Measurements from ENCODE around the gene PILRB. TPM values are rescaled to one million over a fixed set of nuclear protein-coding genes. Genes with fewer than 3 reads are reported as not detected.

Gene PILRB
- total and polyA plus RNA-seq, 2 of the 13 experiments (the other 11 are each of a cell fraction or from before 2014, with no cell fraction given), result 16.6 to 33.8 TPM

DNA sequence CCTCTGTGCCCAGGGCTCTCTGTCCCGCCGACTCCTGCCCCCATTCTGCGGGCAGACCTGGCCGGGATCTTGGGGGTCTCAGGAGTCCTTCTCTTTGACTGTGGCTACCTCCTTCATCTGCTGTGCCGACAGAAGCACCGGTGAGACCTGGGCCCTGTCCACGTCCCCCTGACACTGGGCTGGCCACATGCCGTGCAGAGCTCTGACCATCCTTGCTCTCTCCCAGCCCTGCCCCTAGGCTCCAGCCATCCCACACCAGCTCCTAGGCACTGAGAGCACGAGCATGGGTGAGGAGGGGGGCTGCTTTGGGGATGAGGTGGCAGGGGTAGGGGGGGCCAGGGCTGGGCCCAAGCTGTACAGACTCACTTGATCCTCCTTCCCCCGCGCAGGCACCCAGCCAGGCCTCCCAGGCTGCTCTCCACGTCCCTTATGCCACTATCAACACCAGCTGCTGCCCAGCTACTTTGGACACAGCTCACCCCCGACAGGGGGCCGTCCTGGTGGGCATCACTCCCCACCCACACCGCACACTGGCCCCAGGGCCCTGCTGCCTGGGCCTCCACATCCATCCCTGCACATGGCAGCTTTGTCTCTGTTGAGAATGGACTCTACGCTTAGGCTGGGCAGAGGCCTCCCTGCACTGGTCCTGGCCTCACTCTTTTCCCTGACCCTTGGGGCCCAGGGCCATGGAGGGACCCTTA is 4.8 kb upstream of the PILRB start:
- DNase-seq (ENCODE audit: low spot score) (no peak), ATAC-seq (peak; percentile 7), FAIRE-seq (no peak)
- no peak overlapping the region for H3K27ac ChIP-seq (ENCODE audit: extremely low read length, insufficient read depth, low read length)
- TF ChIP-seq IKZF4 (CRISPR knock-in tag; IDR thresholded peaks at IDR 0.05; ENCODE audit: borderline replicate concordance, low read depth, not compliant biosample characterization), result no peak
- no peak for TF ChIP-seq HDAC1 (CRISPR knock-in tag; IDR thresholded peaks at IDR 0.05)
- TF ChIP-seq TRIM22 (IDR thresholded peaks at IDR 0.05), result no peak
- peak; percentile 23 for TF ChIP-seq AGO2 (optimal IDR thresholded peaks at IDR 0.05; ENCODE audit: low read depth, low read length)
- H3K4me3 ChIP-seq (replicated peaks in 1 of 3; ENCODE audit: insufficient read depth in 1 of 3, low read depth in 2 of 3, low read length in 3 of 3), result no peak overlapping the region
- H2AFZ ChIP-seq (ENCODE audit: low read length), result no peak overlapping the region
- no peaks in the 10 kb centered on the region for H3K79me2 ChIP-seq (ENCODE audit: insufficient read depth, low read length)
- H3K27me3 ChIP-seq (ENCODE audit: control insufficient read depth in 1 of 2, insufficient read depth in 2 of 2, low read length in 2 of 2), result no peaks in the 10 kb centered on the region; a peak in 1 of 5 replicates
- no peak overlapping the region for H3K9ac ChIP-seq (ENCODE audit: insufficient read depth, low read depth, low read length)
- ChIA-PET CTCF (ENCODE audit: low intra/inter-chr PET ratio, low total read pairs) (no interaction called here), POLR2A (no interaction called here)
- BruUV-seq (replicated peaks), result no TSS peak
- no peaks in the 10 kb centered on the region for H3K9me3 ChIP-seq (ENCODE audit: low read length)
- intact Hi-C loops (cut with micrococcal nuclease; ENCODE audit: unreplicated experiment) (no loop called here), in situ Hi-C loops (cut with HindIII; ENCODE audit: extremely low pct_ligation_motif_present, low pct_unique_long_range_greater_than_20kb) (no loop called here)
- H3K4me2 ChIP-seq (ENCODE audit: low read depth, low read length), result no peak overlapping the region
- WGBS (ENCODE audit: low lambda C conversion rate), result 98% methylated on average over 15 of the region's 16 CpGs
- H3K4me1 ChIP-seq (ENCODE audit: insufficient read depth, low read length), result no peaks in the 10 kb centered on the region
- peaks cover 27 to 79% of the 10 kb centered on the region in 2 experiments for H3K36me3 ChIP-seq (replicated peaks in 1 of 2; ENCODE audit: control insufficient read depth in 1 of 2, insufficient read depth in 2 of 2, low read length in 2 of 2)
- no peaks in the 10 kb centered on the region for H4K20me1 ChIP-seq (ENCODE audit: insufficient read depth, low read length)

- no TSS peak for BruUV-seq (replicated peaks)
- Histone ChIP-seq H3K9ac (ENCODE audit: insufficient read depth, low read depth, low read length) (no peak overlapping the region), H2AFZ (ENCODE audit: low read length) (no peak overlapping the region), H3K27ac (ENCODE audit: extremely low read length, insufficient read depth, low read length) (no peak overlapping the region), H3K9me3 (ENCODE audit: low read length) (no peaks in the 10 kb centered on the region), H4K20me1 (ENCODE audit: insufficient read depth, low read length) (no peaks in the 10 kb centered on the region), H3K4me2 (ENCODE audit: low read depth, low read length) (no peak overlapping the region), H3K27me3 (ENCODE audit: control insufficient read depth in 1 of 2, insufficient read depth in 2 of 2, low read length in 2 of 2) (no peaks in the 10 kb centered on the region; a peak in 1 of 5 replicates), H3K4me1 (ENCODE audit: insufficient read depth, low read length) (no peaks in the 10 kb centered on the region), H3K79me2 (ENCODE audit: insufficient read depth, low read length) (no peaks in the 10 kb centered on the region), H3K4me3 (replicated peaks in 1 of 3; ENCODE audit: insufficient read depth in 1 of 3, low read depth in 2 of 3, low read length in 3 of 3) (no peak overlapping the region), H3K36me3 (replicated peaks in 1 of 2; ENCODE audit: control insufficient read depth in 1 of 2, insufficient read depth in 2 of 2, low read length in 2 of 2) (peaks cover 32 to 80% of the 10 kb centered on the region in 2 experiments)
- POLR2A ChIA-PET, result no interaction called here
- intact Hi-C loops (cut with micrococcal nuclease; ENCODE audit: unreplicated experiment), result no loop called here
- ATAC-seq (no peak), DNase-seq (ENCODE audit: low spot score) (no peak), FAIRE-seq (no peak)
- no CpG with 5 or more reads among the region's 6 CpGs for WGBS (ENCODE audit: low lambda C conversion rate)
- in situ Hi-C loops (cut with HindIII; ENCODE audit: extremely low pct_ligation_motif_present, low pct_unique_long_range_greater_than_20kb), result no loop called here
- CTCF ChIA-PET (ENCODE audit: low intra/inter-chr PET ratio, low total read pairs), result no interaction called here
- TF ChIP-seq ZBTB46 (CRISPR knock-in tag; IDR thresholded peaks at IDR 0.05; ENCODE audit: borderline replicate concordance) (no peak), ZNF546 (CRISPR knock-in tag; conservative IDR thresholded peaks at IDR 0.05) (no peak), MBD4 (IDR thresholded peaks at IDR 0.05; ENCODE audit: borderline replicate concordance, low read length) (no peak), ZNF740 (CRISPR knock-in tag; IDR thresholded peaks at IDR 0.05) (no peak), ZFP1 (CRISPR knock-in tag; IDR thresholded peaks at IDR 0.05) (no peak), KMT2B (CRISPR knock-in tag; IDR thresholded peaks at IDR 0.05) (no peak), REXO4 (CRISPR knock-in tag; IDR thresholded peaks at IDR 0.05; ENCODE audit: borderline replicate concordance) (no peak)
- TF ChIP-seq, protein P1, sequence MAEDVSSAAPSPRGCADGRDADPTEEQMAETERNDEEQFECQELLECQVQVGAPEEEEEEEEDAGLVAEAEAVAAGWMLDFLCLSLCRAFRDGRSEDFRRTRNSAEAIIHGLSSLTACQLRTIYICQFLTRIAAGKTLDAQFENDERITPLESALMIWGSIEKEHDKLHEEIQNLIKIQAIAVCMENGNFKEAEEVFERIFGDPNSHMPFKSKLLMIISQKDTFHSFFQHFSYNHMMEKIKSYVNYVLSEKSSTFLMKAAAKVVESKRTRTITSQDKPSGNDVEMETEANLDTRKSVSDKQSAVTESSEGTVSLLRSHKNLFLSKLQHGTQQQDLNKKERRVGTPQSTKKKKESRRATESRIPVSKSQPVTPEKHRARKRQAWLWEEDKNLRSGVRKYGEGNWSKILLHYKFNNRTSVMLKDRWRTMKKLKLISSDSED (CRISPR knock-in tag; IDR thresholded peaks at IDR 0.05), result no peak
Measured at GRCh38 chr7:100353685-100354330, 4.1 kb upstream of the PILRB start.
